GM23338 (cell line): ENCODE data around the gene AMPD3. TPM values are rescaled to one million over a fixed set of nuclear protein-coding genes. Genes with fewer than 3 reads are reported as not detected.

Experiments used
- CREB1 ChIP-seq: fragments of 250-450 bp; sonication (Bioruptor Pico); IDR thresholded peaks from 2 replicates; pipeline ENCODE4 v1.5.0; 2020; ENCODE audit warnings: low read depth, mild to moderate bottlenecking, moderate library complexity
- JUNB ChIP-seq: IDR thresholded peaks from one replicate; pipeline ENCODE4 v1.6.1; 2016; ENCODE audit warnings: antibody characterized with exemption; ENCODE audit not compliant: unreplicated experiment
- POLR2AphosphoS5 ChIP-seq: IDR thresholded peaks from 2 replicates; pipeline ENCODE4 v1.6.1; 2016; ENCODE audit warnings: antibody characterized with exemption, low read depth
- polyA plus RNA-seq: library from polyadenylated mRNA; unstranded; fragments of >200 nt; fragmentation: Nextera tagmentation; extraction: Ambion mirVana; gene quantifications from 2 replicates; pipeline ENCODE4 v1.2.1, GENCODE V29; 2016
- total RNA-seq: library from RNA; depleted of rRNA; stranded (reverse); fragments of >200 nt; shearing (Covaris generic); gene quantifications from 2 replicates; pipeline ENCODE4 v1.2.3, GENCODE V29; 2014
- TF ChIP-seq, protein P1 (sequence below): fragments of 250-450 bp; sonication (Bioruptor Pico); IDR thresholded peaks from 2 replicates; pipeline ENCODE4 v1.5.0; 2020; ENCODE audit warnings: mild to moderate bottlenecking, moderate library complexity
- TF ChIP-seq, protein P2 (sequence below): IDR thresholded peaks from one replicate; pipeline ENCODE4 v1.6.1; 2018; ENCODE audit warnings: antibody characterized with exemption; ENCODE audit not compliant: unreplicated experiment
- TF ChIP-seq, protein P3 (sequence below): IDR thresholded peaks from 2 replicates; pipeline ENCODE4 v1.6.1; 2016; ENCODE audit warnings: antibody characterized with exemption

AMPD3 gene
- total and polyA plus RNA-seq, 2 experiments from 2014 or later: 1.6 to 2.1 TPM

DNA sequence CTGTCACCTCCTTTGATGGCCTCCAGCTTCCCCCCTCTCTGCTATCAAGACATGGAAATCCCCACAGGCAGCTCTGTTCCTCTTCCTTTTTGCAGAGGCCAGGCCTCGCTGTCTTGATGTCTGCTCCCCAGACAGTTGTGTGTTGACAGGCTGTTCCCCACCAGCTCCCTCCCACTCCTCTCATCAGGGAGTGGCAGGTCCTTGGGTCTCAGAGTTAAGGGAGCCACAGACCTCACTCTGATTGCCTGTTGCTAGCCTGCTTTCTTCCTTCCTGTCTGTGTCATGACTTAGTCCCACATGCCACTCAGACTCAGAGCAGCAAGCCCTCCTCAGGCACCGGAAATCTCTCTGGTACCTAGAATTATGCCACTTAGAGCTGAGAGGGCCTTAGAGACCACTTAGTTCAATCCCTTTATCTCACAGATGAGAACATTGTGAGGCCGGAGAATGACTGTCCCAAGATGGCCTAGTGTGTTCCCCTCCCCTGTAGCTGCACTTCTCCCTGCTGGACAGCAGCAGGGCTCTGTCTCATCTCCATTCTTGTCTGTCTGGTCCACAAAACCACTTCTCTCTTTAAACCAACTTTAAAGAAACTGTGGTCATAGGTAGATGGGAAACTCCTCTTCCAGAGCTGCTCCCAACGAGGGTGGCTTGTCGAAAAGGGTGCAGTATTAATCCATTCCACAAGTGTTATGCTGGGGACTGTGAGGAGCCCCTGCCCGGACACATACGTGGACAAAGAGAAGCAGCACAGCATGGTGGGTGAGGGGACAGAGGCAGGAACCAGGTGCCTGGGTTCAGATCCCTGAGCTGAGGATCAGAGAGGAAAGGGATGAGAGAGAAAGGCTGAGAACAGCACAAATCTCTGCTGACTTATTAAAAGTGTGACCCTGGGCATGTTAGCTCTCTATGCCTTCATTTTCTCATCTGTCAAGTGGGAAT is 4.2 kb downstream of the AMPD3 start (continued):
- TF ChIP-seq, protein P1, sequence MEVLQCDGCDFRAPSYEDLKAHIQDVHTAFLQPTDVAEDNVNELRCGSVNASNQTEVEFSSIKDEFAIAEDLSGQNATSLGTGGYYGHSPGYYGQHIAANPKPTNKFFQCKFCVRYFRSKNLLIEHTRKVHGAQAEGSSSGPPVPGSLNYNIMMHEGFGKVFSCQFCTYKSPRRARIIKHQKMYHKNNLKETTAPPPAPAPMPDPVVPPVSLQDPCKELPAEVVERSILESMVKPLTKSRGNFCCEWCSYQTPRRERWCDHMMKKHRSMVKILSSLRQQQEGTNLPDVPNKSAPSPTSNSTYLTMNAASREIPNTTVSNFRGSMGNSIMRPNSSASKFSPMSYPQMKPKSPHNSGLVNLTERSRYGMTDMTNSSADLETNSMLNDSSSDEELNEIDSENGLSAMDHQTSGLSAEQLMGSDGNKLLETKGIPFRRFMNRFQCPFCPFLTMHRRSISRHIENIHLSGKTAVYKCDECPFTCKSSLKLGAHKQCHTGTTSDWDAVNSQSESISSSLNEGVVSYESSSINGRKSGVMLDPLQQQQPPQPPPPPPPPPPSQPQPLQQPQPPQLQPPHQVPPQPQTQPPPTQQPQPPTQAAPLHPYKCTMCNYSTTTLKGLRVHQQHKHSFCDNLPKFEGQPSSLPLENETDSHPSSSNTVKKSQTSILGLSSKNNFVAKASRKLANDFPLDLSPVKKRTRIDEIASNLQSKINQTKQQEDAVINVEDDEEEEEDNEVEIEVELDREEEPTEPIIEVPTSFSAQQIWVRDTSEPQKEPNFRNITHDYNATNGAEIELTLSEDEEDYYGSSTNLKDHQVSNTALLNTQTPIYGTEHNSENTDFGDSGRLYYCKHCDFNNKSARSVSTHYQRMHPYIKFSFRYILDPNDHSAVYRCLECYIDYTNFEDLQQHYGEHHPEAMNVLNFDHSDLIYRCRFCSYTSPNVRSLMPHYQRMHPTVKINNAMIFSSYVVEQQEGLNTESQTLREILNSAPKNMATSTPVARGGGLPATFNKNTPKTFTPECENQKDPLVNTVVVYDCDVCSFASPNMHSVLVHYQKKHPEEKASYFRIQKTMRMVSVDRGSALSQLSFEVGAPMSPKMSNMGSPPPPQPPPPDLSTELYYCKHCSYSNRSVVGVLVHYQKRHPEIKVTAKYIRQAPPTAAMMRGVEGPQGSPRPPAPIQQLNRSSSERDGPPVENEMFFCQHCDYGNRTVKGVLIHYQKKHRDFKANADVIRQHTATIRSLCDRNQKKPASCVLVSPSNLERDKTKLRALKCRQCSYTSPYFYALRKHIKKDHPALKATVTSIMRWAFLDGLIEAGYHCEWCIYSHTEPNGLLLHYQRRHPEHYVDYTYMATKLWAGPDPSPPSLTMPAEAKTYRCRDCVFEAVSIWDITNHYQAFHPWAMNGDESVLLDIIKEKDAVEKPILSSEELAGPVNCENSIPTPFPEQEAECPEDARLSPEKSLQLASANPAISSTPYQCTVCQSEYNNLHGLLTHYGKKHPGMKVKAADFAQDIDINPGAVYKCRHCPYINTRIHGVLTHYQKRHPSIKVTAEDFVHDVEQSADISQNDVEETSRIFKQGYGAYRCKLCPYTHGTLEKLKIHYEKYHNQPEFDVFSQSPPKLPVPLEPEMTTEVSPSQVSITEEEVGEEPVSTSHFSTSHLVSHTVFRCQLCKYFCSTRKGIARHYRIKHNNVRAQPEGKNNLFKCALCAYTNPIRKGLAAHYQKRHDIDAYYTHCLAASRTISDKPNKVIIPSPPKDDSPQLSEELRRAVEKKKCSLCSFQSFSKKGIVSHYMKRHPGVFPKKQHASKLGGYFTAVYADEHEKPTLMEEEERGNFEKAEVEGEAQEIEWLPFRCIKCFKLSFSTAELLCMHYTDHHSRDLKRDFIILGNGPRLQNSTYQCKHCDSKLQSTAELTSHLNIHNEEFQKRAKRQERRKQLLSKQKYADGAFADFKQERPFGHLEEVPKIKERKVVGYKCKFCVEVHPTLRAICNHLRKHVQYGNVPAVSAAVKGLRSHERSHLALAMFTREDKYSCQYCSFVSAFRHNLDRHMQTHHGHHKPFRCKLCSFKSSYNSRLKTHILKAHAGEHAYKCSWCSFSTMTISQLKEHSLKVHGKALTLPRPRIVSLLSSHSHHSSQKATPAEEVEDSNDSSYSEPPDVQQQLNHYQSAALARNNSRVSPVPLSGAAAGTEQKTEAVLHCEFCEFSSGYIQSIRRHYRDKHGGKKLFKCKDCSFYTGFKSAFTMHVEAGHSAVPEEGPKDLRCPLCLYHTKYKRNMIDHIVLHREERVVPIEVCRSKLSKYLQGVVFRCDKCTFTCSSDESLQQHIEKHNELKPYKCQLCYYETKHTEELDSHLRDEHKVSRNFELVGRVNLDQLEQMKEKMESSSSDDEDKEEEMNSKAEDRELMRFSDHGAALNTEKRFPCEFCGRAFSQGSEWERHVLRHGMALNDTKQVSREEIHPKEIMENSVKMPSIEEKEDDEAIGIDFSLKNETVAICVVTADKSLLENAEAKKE (CRISPR knock-in tag): no peak
- TF ChIP-seq, protein P2, sequence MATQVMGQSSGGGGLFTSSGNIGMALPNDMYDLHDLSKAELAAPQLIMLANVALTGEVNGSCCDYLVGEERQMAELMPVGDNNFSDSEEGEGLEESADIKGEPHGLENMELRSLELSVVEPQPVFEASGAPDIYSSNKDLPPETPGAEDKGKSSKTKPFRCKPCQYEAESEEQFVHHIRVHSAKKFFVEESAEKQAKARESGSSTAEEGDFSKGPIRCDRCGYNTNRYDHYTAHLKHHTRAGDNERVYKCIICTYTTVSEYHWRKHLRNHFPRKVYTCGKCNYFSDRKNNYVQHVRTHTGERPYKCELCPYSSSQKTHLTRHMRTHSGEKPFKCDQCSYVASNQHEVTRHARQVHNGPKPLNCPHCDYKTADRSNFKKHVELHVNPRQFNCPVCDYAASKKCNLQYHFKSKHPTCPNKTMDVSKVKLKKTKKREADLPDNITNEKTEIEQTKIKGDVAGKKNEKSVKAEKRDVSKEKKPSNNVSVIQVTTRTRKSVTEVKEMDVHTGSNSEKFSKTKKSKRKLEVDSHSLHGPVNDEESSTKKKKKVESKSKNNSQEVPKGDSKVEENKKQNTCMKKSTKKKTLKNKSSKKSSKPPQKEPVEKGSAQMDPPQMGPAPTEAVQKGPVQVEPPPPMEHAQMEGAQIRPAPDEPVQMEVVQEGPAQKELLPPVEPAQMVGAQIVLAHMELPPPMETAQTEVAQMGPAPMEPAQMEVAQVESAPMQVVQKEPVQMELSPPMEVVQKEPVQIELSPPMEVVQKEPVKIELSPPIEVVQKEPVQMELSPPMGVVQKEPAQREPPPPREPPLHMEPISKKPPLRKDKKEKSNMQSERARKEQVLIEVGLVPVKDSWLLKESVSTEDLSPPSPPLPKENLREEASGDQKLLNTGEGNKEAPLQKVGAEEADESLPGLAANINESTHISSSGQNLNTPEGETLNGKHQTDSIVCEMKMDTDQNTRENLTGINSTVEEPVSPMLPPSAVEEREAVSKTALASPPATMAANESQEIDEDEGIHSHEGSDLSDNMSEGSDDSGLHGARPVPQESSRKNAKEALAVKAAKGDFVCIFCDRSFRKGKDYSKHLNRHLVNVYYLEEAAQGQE: no peak
- TF ChIP-seq, protein P3, sequence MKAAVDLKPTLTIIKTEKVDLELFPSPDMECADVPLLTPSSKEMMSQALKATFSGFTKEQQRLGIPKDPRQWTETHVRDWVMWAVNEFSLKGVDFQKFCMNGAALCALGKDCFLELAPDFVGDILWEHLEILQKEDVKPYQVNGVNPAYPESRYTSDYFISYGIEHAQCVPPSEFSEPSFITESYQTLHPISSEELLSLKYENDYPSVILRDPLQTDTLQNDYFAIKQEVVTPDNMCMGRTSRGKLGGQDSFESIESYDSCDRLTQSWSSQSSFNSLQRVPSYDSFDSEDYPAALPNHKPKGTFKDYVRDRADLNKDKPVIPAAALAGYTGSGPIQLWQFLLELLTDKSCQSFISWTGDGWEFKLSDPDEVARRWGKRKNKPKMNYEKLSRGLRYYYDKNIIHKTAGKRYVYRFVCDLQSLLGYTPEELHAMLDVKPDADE: no peak
- TF ChIP-seq POLR2AphosphoS5 (no peak), CREB1 (no peak), JUNB (no peak)
